ENCODE data around the gene NRSN1. TPM values are rescaled to one million over a fixed set of nuclear protein-coding genes. Genes with fewer than 3 reads are reported as not detected.

NRSN1 gene
- total and polyA plus RNA-seq, 2 of the 13 experiments (the other 11 are each of a cell fraction or from before 2014, with no cell fraction given): not detected

DNA sequence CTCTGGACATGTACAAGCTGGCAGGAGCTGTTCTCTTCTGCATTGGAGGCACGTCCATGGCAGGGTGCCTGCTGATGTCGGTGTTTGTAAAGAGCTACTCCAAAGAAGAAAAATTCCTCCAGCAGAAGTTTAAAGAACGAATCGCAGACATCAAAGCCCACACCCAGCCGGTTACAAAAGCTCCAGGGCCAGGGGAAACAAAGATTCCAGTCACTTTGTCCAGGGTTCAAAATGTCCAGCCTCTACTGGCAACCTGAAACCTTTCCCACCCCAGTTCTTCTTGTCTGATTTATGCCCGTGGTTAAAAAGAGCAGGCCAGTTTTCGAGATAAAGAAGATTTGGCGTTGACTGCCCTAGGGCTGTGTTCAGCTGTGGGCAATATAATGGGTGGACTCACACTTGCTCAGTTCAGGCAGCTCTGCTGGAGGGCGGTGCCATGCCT lies 19.7 kb downstream of the NRSN1 start (continued):
- TF ChIP-seq SUZ12 (IDR thresholded peaks at IDR 0.05; ENCODE audit: low read depth, low read length) (no peak), ATF7 (IDR thresholded peaks at IDR 0.05) (no peak), ATF7 (CRISPR knock-in tag; IDR thresholded peaks at IDR 0.05) (no peak; the same call in 1 of the 2 replicates), TP53 (CRISPR knock-in tag; conservative IDR thresholded peaks at IDR 0.05) (no peak), RBAK (CRISPR knock-in tag; IDR thresholded peaks at IDR 0.05) (no peak), HNRNPK (IDR thresholded peaks at IDR 0.05; ENCODE audit: low read depth, low read length, poor library complexity, severe bottlenecking) (no peak), CC2D1A (CRISPR knock-in tag; IDR thresholded peaks at IDR 0.05) (no peak), MAF1 (CRISPR knock-in tag; IDR thresholded peaks at IDR 0.05; ENCODE audit: borderline replicate concordance) (no peak), ZNF264 (CRISPR knock-in tag; IDR thresholded peaks at IDR 0.05) (no peak), ZNF350 (CRISPR knock-in tag; IDR thresholded peaks at IDR 0.05; ENCODE audit: borderline replicate concordance, low read depth) (no peak), SOX5 (CRISPR knock-in tag; IDR thresholded peaks at IDR 0.05; ENCODE audit: borderline replicate concordance) (peak; percentile 94), MEIS2 (CRISPR knock-in tag; IDR thresholded peaks at IDR 0.05) (peak; percentile 63; the same call in 1 of the 2 replicates), TCF12 (IDR thresholded peaks at IDR 0.05) (no peak), TCF12 (CRISPR knock-in tag; IDR thresholded peaks at IDR 0.05) (no peak)
- TF ChIP-seq, protein P1, sequence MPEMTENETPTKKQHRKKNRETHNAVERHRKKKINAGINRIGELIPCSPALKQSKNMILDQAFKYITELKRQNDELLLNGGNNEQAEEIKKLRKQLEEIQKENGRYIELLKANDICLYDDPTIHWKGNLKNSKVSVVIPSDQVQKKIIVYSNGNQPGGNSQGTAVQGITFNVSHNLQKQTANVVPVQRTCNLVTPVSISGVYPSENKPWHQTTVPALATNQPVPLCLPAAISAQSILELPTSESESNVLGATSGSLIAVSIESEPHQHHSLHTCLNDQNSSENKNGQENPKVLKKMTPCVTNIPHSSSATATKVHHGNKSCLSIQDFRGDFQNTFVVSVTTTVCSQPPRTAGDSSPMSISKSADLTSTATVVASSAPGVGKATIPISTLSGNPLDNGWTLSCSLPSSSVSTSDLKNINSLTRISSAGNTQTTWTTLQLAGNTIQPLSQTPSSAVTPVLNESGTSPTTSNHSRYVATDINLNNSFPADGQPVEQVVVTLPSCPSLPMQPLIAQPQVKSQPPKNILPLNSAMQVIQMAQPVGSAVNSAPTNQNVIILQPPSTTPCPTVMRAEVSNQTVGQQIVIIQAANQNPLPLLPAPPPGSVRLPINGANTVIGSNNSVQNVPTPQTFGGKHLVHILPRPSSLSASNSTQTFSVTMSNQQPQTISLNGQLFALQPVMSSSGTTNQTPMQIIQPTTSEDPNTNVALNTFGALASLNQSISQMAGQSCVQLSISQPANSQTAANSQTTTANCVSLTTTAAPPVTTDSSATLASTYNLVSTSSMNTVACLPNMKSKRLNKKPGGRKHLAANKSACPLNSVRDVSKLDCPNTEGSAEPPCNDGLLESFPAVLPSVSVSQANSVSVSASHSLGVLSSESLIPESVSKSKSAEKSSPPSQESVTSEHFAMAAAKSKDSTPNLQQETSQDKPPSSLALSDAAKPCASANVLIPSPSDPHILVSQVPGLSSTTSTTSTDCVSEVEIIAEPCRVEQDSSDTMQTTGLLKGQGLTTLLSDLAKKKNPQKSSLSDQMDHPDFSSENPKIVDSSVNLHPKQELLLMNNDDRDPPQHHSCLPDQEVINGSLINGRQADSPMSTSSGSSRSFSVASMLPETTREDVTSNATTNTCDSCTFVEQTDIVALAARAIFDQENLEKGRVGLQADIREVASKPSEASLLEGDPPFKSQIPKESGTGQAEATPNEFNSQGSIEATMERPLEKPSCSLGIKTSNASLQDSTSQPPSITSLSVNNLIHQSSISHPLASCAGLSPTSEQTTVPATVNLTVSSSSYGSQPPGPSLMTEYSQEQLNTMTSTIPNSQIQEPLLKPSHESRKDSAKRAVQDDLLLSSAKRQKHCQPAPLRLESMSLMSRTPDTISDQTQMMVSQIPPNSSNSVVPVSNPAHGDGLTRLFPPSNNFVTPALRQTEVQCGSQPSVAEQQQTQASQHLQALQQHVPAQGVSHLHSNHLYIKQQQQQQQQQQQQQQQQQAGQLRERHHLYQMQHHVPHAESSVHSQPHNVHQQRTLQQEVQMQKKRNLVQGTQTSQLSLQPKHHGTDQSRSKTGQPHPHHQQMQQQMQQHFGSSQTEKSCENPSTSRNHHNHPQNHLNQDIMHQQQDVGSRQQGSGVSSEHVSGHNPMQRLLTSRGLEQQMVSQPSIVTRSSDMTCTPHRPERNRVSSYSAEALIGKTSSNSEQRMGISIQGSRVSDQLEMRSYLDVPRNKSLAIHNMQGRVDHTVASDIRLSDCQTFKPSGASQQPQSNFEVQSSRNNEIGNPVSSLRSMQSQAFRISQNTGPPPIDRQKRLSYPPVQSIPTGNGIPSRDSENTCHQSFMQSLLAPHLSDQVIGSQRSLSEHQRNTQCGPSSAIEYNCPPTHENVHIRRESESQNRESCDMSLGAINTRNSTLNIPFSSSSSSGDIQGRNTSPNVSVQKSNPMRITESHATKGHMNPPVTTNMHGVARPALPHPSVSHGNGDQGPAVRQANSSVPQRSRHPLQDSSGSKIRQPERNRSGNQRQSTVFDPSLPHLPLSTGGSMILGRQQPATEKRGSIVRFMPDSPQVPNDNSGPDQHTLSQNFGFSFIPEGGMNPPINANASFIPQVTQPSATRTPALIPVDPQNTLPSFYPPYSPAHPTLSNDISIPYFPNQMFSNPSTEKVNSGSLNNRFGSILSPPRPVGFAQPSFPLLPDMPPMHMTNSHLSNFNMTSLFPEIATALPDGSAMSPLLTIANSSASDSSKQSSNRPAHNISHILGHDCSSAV (CRISPR knock-in tag; IDR thresholded peaks at IDR 0.05; ENCODE audit: borderline replicate concordance): no peak
- TF ChIP-seq, protein P2, sequence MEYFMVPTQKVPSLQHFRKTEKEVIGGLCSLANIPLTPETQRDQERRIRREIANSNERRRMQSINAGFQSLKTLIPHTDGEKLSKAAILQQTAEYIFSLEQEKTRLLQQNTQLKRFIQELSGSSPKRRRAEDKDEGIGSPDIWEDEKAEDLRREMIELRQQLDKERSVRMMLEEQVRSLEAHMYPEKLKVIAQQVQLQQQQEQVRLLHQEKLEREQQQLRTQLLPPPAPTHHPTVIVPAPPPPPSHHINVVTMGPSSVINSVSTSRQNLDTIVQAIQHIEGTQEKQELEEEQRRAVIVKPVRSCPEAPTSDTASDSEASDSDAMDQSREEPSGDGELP (IDR thresholded peaks at IDR 0.05; ENCODE audit: borderline replicate concordance, low read depth): peak; percentile 40; the same call in 1 of the 2 replicates
- TF ChIP-seq, protein P3, sequence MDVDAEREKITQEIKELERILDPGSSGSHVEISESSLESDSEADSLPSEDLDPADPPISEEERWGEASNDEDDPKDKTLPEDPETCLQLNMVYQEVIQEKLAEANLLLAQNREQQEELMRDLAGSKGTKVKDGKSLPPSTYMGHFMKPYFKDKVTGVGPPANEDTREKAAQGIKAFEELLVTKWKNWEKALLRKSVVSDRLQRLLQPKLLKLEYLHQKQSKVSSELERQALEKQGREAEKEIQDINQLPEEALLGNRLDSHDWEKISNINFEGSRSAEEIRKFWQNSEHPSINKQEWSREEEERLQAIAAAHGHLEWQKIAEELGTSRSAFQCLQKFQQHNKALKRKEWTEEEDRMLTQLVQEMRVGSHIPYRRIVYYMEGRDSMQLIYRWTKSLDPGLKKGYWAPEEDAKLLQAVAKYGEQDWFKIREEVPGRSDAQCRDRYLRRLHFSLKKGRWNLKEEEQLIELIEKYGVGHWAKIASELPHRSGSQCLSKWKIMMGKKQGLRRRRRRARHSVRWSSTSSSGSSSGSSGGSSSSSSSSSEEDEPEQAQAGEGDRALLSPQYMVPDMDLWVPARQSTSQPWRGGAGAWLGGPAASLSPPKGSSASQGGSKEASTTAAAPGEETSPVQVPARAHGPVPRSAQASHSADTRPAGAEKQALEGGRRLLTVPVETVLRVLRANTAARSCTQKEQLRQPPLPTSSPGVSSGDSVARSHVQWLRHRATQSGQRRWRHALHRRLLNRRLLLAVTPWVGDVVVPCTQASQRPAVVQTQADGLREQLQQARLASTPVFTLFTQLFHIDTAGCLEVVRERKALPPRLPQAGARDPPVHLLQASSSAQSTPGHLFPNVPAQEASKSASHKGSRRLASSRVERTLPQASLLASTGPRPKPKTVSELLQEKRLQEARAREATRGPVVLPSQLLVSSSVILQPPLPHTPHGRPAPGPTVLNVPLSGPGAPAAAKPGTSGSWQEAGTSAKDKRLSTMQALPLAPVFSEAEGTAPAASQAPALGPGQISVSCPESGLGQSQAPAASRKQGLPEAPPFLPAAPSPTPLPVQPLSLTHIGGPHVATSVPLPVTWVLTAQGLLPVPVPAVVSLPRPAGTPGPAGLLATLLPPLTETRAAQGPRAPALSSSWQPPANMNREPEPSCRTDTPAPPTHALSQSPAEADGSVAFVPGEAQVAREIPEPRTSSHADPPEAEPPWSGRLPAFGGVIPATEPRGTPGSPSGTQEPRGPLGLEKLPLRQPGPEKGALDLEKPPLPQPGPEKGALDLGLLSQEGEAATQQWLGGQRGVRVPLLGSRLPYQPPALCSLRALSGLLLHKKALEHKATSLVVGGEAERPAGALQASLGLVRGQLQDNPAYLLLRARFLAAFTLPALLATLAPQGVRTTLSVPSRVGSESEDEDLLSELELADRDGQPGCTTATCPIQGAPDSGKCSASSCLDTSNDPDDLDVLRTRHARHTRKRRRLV (CRISPR knock-in tag; IDR thresholded peaks at IDR 0.05): no peak
